HL-60 (cell line): ENCODE results near the gene ELFN2.

ENCODE experiments used
- DNase-seq, 2 experiments: peaks; one replicate each; pipeline ENCODE4 v3.0.0-alpha.2; 2010 to 2020; ENCODE audit warnings: low read depth in 1 of 2, low spot score in 1 of 2
- H3K27ac ChIP-seq: fragments of 250-450 bp; sonication (Bioruptor Pico); replicated peaks from 2 replicates; pipeline ENCODE4 v1.5.1; 2020; ENCODE audit warnings: mild to moderate bottlenecking, moderate library complexity
- H3K27me3 ChIP-seq: fragments of 250-450 bp; sonication (Bioruptor Pico); 2 replicates; pipeline ENCODE4 v1.5.1; 2021; ENCODE audit warnings: mild to moderate bottlenecking, moderate library complexity; ENCODE audit not compliant: insufficient read depth, poor library complexity, severe bottlenecking
- H3K4me3 ChIP-seq: replicated peaks from 2 replicates; pipeline ENCODE4 v1.5.1; 2011; ENCODE audit warnings: mild to moderate bottlenecking, control low read depth, low read length; ENCODE audit not compliant: insufficient read depth
- GABPA ChIP-seq: IDR thresholded peaks from 2 replicates; pipeline ENCODE4 v1.6.1; 2012; ENCODE audit warnings: low read depth
- POLR2AphosphoS5 ChIP-seq: IDR thresholded peaks from 2 replicates; pipeline ENCODE4 v1.6.1; 2012; ENCODE audit warnings: low read depth
- REST ChIP-seq: IDR thresholded peaks from 2 replicates; pipeline ENCODE4 v1.6.1; 2012; ENCODE audit warnings: low read depth; ENCODE audit not compliant: insufficient replicate concordance
- SPI1 ChIP-seq: IDR thresholded peaks from 2 replicates; pipeline ENCODE4 v1.6.1; 2012; ENCODE audit warnings: low read depth, mild to moderate bottlenecking, borderline replicate concordance
- TF ChIP-seq, protein P1 (sequence below): IDR thresholded peaks from one replicate; pipeline ENCODE4 v1.5.1; 2011; ENCODE audit warnings: low read length, control low read depth, inconsistent platforms; ENCODE audit not compliant: insufficient read depth

ELFN2 gene

GRCh38 chr22:37443977-37444376 is 16.7 kb upstream of the ELFN2 start:
- no peak overlapping the region for H3K27ac ChIP-seq
- TF ChIP-seq GABPA (no peak), REST (no peak), POLR2AphosphoS5 (no peak), SPI1 (no peak)
- TF ChIP-seq, protein P1, sequence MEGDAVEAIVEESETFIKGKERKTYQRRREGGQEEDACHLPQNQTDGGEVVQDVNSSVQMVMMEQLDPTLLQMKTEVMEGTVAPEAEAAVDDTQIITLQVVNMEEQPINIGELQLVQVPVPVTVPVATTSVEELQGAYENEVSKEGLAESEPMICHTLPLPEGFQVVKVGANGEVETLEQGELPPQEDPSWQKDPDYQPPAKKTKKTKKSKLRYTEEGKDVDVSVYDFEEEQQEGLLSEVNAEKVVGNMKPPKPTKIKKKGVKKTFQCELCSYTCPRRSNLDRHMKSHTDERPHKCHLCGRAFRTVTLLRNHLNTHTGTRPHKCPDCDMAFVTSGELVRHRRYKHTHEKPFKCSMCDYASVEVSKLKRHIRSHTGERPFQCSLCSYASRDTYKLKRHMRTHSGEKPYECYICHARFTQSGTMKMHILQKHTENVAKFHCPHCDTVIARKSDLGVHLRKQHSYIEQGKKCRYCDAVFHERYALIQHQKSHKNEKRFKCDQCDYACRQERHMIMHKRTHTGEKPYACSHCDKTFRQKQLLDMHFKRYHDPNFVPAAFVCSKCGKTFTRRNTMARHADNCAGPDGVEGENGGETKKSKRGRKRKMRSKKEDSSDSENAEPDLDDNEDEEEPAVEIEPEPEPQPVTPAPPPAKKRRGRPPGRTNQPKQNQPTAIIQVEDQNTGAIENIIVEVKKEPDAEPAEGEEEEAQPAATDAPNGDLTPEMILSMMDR: no peak
- DNase-seq: no peak
- peaks cover 2% of the 10 kb centered on the region for H3K27me3 ChIP-seq
- no peak overlapping the region for H3K4me3 ChIP-seq

- no peak for DNase-seq
- TF ChIP-seq GABPA (no peak), SPI1 (no peak), REST (no peak), POLR2AphosphoS5 (no peak)
- TF ChIP-seq, protein P1: no peak
- no peak overlapping the region for H3K27ac ChIP-seq
- H3K27me3 ChIP-seq: peaks cover 6% of the 10 kb centered on the region
- no peak overlapping the region for H3K4me3 ChIP-seq
These were observed 15.8 kb upstream of the ELFN2 start for GRCh38 chr22:37443086-37443485.

- peak in 1 of 2 experiments; percentile 26 for DNase-seq
- TF ChIP-seq POLR2AphosphoS5: no peak
- TF ChIP-seq, protein P1: no peak
- no peak for TF ChIP-seq REST
- peaks cover 6% of the 10 kb centered on the region for H3K27me3 ChIP-seq
- no peak overlapping the region for H3K4me3 ChIP-seq
- H3K27ac ChIP-seq: no peak overlapping the region
These were observed 15.3 kb upstream of the ELFN2 start for GRCh38 chr22:37442537-37442936.
